Activated CD4-positive, alpha-beta memory T cell treated with anti-CD3 and anti-CD28 coated beads for 36 hours (primary cell): ENCODE measurements around the gene POSTN. TPM values are rescaled to one million over a fixed set of nuclear protein-coding genes. Genes with fewer than 3 reads are reported as not detected.
"Not testable (repeated sequence)": the region's sequence is repeated elsewhere in the genome, so short reads cannot be mapped to it uniquely, and the experiment has no call there.

Experiments
- CTCF ChIA-PET: fragments of 350-600 bp; sonication (Branson Sonifier 250); formaldehyde crosslinking; loops from one replicate; lab custom pipeline; 2021; ENCODE audit warnings: antibody characterized with exemption, inconsistent platforms; lab: Charles Lee
- POLR2A ChIA-PET: fragments of 350-600 bp; sonication (Branson Sonifier 250); formaldehyde crosslinking; loops from one replicate; lab custom pipeline; 2021; ENCODE audit warnings: antibody characterized with exemption; lab: Charles Lee
- DNase-seq: peaks from one replicate; pipeline ENCODE4 v3.0.0-alpha.2; 2020
- H3K27ac Mint-ChIP-seq: one replicate; pipeline ENCODE4 v1.8.0; 2021; ENCODE audit warnings: mixed read lengths
- H3K27me3 Mint-ChIP-seq: one replicate; pipeline ENCODE4 v1.8.0; 2021; ENCODE audit warnings: mixed read lengths
- H3K36me3 Mint-ChIP-seq: one replicate; pipeline ENCODE4 v1.8.0; 2021; ENCODE audit warnings: mixed read lengths
- H3K4me1 Mint-ChIP-seq: one replicate; pipeline ENCODE4 v1.8.0; 2021; ENCODE audit warnings: low read depth, mixed read lengths
- H3K4me3 Mint-ChIP-seq: one replicate; pipeline ENCODE4 v1.8.0; 2021; ENCODE audit warnings: mild to moderate bottlenecking, mixed read lengths
- H3K9me3 Mint-ChIP-seq: one replicate; pipeline ENCODE4 v1.8.0; 2021; ENCODE audit warnings: mixed read lengths
- intact Hi-C: fragments of 100-400 bp; cut with micrococcal nuclease; formaldehyde crosslinking; loops from one replicate; pipeline ENCODE4 v1.15.1; 2023
- total RNA-seq, 2 experiments: library from RNA; stranded (reverse); gene quantifications; one replicate each; pipeline ENCODE4 v1.2.3, GENCODE V29; 2021

POSTN gene
- total RNA-seq, 2 experiments from 2014 or later = not detected

- Mint-ChIP-seq H3K9me3 (peaks cover 5% of the 10 kb centered on the region), H3K27ac (no peak overlapping the region), H3K4me1 (no peaks in the 10 kb centered on the region), H3K27me3 (no peaks in the 10 kb centered on the region), H3K36me3 (no peaks in the 10 kb centered on the region), H3K4me3 (no peak overlapping the region)
- DNase-seq = no peak
- ChIA-PET CTCF (no interaction called here), POLR2A (no interaction called here)
- intact Hi-C loops = no loop called here
These were observed 11.3 kb downstream of the POSTN start for GRCh38 chr13:37587236-37587635.

- ChIA-PET CTCF (no interaction called here), POLR2A (no interaction called here)
- no peaks in the 10 kb centered on the region for H3K36me3 Mint-ChIP-seq
- no peak overlapping the region for H3K27ac Mint-ChIP-seq
- no peaks in the 10 kb centered on the region for H3K4me1 Mint-ChIP-seq
- intact Hi-C loops = no loop called here
- peaks cover 5% of the 10 kb centered on the region for H3K9me3 Mint-ChIP-seq
- no peak for DNase-seq
- H3K27me3 Mint-ChIP-seq = no peaks in the 10 kb centered on the region
- H3K4me3 Mint-ChIP-seq = no peak overlapping the region
These were observed 12.4 kb downstream of the POSTN start for GRCh38 chr13:37586164-37586563.

- H3K4me1 Mint-ChIP-seq = no peaks in the 10 kb centered on the region
- CTCF ChIA-PET = no interaction called here
These were observed 13.0 kb downstream of the POSTN start for GRCh38 chr13:37585541-37585940.

GRCh38 chr13:37576601-37577000 is 22.0 kb downstream of the POSTN start:
- no peak for DNase-seq
- Mint-ChIP-seq H3K27ac (no peak overlapping the region), H3K4me1 (no peaks in the 10 kb centered on the region), H3K27me3 (no peaks in the 10 kb centered on the region), H3K9me3 (no peaks in the 10 kb centered on the region), H3K36me3 (no peaks in the 10 kb centered on the region), H3K4me3 (no peak overlapping the region)
- intact Hi-C loops = no loop called here
- CTCF ChIA-PET = no interaction called here
- POLR2A ChIA-PET = no interaction called here

More at GRCh38 chr13:37585541-37585940, 13.0 kb downstream of the POSTN start:
- no peak overlapping the region for H3K27ac Mint-ChIP-seq
- H3K36me3 Mint-ChIP-seq = no peaks in the 10 kb centered on the region
- intact Hi-C loops = no loop called here
- no peak for DNase-seq
- H3K27me3 Mint-ChIP-seq = no peaks in the 10 kb centered on the region
- POLR2A ChIA-PET = no interaction called here
- peaks cover 5% of the 10 kb centered on the region for H3K9me3 Mint-ChIP-seq
- no peak overlapping the region for H3K4me3 Mint-ChIP-seq

GRCh38 chr13:37565425-37565824 is 33.1 kb downstream of the POSTN start:
- ChIA-PET CTCF (no interaction called here), POLR2A (no interaction called here)
- no peak for DNase-seq
- H3K4me3 Mint-ChIP-seq = no peak overlapping the region
- H3K27ac Mint-ChIP-seq = no peak overlapping the region
- intact Hi-C loops = no loop called here
- no peaks in the 10 kb centered on the region for H3K36me3 Mint-ChIP-seq
- H3K4me1 Mint-ChIP-seq = no peaks in the 10 kb centered on the region
- no peaks in the 10 kb centered on the region for H3K27me3 Mint-ChIP-seq
- H3K9me3 Mint-ChIP-seq = peaks cover 3% of the 10 kb centered on the region

GRCh38 chr13:37561031-37561430 is 37.5 kb downstream of the POSTN start:
- POLR2A ChIA-PET = no interaction called here
- Mint-ChIP-seq H3K9me3 (peaks cover 31% of the 10 kb centered on the region), H3K4me3 (no peak overlapping the region), H3K36me3 (no peaks in the 10 kb centered on the region), H3K27ac (no peak overlapping the region), H3K27me3 (no peaks in the 10 kb centered on the region), H3K4me1 (no peaks in the 10 kb centered on the region)
- CTCF ChIA-PET = no interaction called here
- intact Hi-C loops = no loop called here
- no peak for DNase-seq

- Mint-ChIP-seq H3K36me3 (no peaks in the 10 kb centered on the region), H3K4me1 (no peaks in the 10 kb centered on the region), H3K4me3 (no peak overlapping the region), H3K27ac (no peak overlapping the region), H3K9me3 (peaks cover 31% of the 10 kb centered on the region), H3K27me3 (no peaks in the 10 kb centered on the region)
- DNase-seq = no peak
- POLR2A ChIA-PET = no interaction called here
- CTCF ChIA-PET = no interaction called here
- intact Hi-C loops = no loop called here
These were observed 38.0 kb downstream of the POSTN start for GRCh38 chr13:37560526-37560925.

- H3K27me3 Mint-ChIP-seq, H3K4me1 Mint-ChIP-seq, DNase-seq, intact Hi-C loops, H3K27ac Mint-ChIP-seq, H3K36me3 Mint-ChIP-seq, CTCF ChIA-PET, H3K4me3 Mint-ChIP-seq, POLR2A ChIA-PET: not testable (repeated sequence)
- peaks cover 31% of the 10 kb centered on the region for H3K9me3 Mint-ChIP-seq
These were observed 39.8 kb downstream of the POSTN start for GRCh38 chr13:37558766-37559165.

- Mint-ChIP-seq H3K4me1 (no peaks in the 10 kb centered on the region), H3K36me3 (no peaks in the 10 kb centered on the region), H3K9me3 (peaks cover 5% of the 10 kb centered on the region), H3K4me3 (no peak overlapping the region), H3K27ac (no peak overlapping the region), H3K27me3 (no peaks in the 10 kb centered on the region)
- intact Hi-C loops = no loop called here
- ChIA-PET POLR2A (no interaction called here), CTCF (no interaction called here)
- DNase-seq = no peak
These were observed 52.5 kb downstream of the POSTN start for GRCh38 chr13:37546087-37546486.

- POLR2A ChIA-PET = no interaction called here
- H3K4me3 Mint-ChIP-seq = no peak overlapping the region
- peaks cover 5% of the 10 kb centered on the region for H3K9me3 Mint-ChIP-seq
- intact Hi-C loops = no loop called here
- H3K27me3 Mint-ChIP-seq = no peaks in the 10 kb centered on the region
- CTCF ChIA-PET = no interaction called here
- H3K4me1 Mint-ChIP-seq = no peaks in the 10 kb centered on the region
- DNase-seq = no peak
- H3K36me3 Mint-ChIP-seq = no peaks in the 10 kb centered on the region
- H3K27ac Mint-ChIP-seq = no peak overlapping the region
These were observed 53.6 kb downstream of the POSTN start for GRCh38 chr13:37544995-37545394.

GRCh38 chr13:37539976-37540605 is 58.5 kb downstream of the POSTN start:
- no peak overlapping the region for H3K4me3 Mint-ChIP-seq
- peaks cover 8% of the 10 kb centered on the region for H3K9me3 Mint-ChIP-seq
- intact Hi-C loops = no loop called here
- no peaks in the 10 kb centered on the region for H3K4me1 Mint-ChIP-seq
- H3K27ac Mint-ChIP-seq = no peak overlapping the region
- H3K36me3 Mint-ChIP-seq = no peaks in the 10 kb centered on the region
- H3K27me3 Mint-ChIP-seq = no peaks in the 10 kb centered on the region
- ChIA-PET POLR2A (no interaction called here), CTCF (no interaction called here)
- no peak for DNase-seq

GRCh38 chr13:37539170-37539569 is 59.4 kb downstream of the POSTN start:
- Mint-ChIP-seq H3K4me1 (no peaks in the 10 kb centered on the region), H3K36me3 (no peaks in the 10 kb centered on the region), H3K27ac (no peak overlapping the region), H3K4me3 (no peak overlapping the region), H3K9me3 (peaks cover 13% of the 10 kb centered on the region), H3K27me3 (no peaks in the 10 kb centered on the region)
- ChIA-PET POLR2A (interaction anchor here (0.6 kb wide), 1 partner anchor 1935 kb away, joined by 3 read pairs; no protein-coding TSS in a partner anchor), CTCF (no interaction called here)
- intact Hi-C loops = no loop called here
- DNase-seq = no peak

GRCh38 chr13:37535501-37535900 is 63.1 kb downstream of the POSTN start:
- Mint-ChIP-seq H3K36me3 (no peaks in the 10 kb centered on the region), H3K4me3 (no peak overlapping the region), H3K27me3 (no peaks in the 10 kb centered on the region), H3K4me1 (no peaks in the 10 kb centered on the region), H3K9me3 (peaks cover 16% of the 10 kb centered on the region), H3K27ac (no peak overlapping the region)
- intact Hi-C loops = no loop called here
- ChIA-PET CTCF (no interaction called here), POLR2A (no interaction called here)
- no peak for DNase-seq
